ENCODE measurements around the gene TAS2R14.

Gene TAS2R14

GRCh38 chr12:10901427-10901826 lies 37.6 kb downstream of the TAS2R14 start:
- DNase-seq: no peak

DNA sequence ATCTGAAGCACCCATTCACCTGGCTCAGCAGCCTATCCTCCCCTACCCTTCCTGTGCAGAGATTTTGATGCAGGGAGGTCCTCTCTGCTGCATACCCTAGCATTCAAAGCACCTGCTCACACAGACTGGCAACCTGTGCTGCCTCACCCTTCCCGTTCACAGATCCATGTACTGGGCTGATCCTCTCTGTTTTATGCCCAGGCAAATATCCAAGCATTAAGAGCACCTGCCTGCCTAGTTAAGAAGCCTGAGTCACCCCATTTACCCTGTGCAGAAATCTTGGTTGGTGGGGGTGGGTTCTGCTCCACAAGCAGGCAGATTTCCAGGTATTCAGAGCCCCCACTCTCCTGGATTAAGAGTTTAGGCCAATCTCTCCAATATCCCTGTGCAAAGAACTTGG lies 38.1 kb downstream of the TAS2R14 start:
- no peak for DNase-seq

GRCh38 chr12:10900530-10900929 lies 38.5 kb downstream of the TAS2R14 start:
- DNase-seq: no peak

DNA sequence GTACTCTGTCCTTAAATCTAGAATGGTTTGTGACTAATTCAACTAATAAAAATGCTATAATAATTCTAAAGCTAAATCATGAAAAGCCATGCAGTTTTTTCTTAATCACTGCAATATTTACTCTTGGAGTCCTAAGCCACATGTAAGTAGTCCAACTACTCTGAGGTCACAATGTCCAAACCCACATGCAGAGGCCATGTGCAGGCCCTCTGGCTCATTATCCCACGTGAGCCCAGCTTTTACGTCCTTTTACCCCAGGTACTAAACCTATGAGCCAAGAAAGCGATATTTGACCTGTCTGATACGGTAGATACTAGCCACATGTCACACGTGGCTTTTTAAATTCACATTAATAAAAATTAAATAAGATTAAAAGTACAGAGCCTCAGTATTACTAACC lies 42.2 kb downstream of the TAS2R14 start:
- DNase-seq: no peak

- no peak for DNase-seq
These were observed 47.1 kb downstream of the TAS2R14 start for GRCh38 chr12:10891937-10892336.

- no peak for DNase-seq
These were observed 49.8 kb downstream of the TAS2R14 start for GRCh38 chr12:10889226-10889625.

Measured in DMS79 treated with DMSO at 0.1 percent for 48 hours (cell line).